HCT116 (cell line): ENCODE measurements around the gene GFPT1.

ENCODE experiments used
- EZH2 ChIP-seq: fragments of 200-600 bp; sonication (generic); IDR thresholded peaks from 2 replicates; pipeline ENCODE4 v1.6.1; 2017; ENCODE audit warnings: antibody characterized with exemption, mixed run types
- JUND ChIP-seq: IDR thresholded peaks from 2 replicates; pipeline ENCODE4 v1.6.1; 2012
- POLR2A ChIP-seq: IDR thresholded peaks from 2 replicates; pipeline ENCODE4 v1.7.0; 2011; ENCODE audit warnings: borderline replicate concordance; ENCODE audit not compliant: insufficient read depth, insufficient read length; ENCODE audit errors: extremely low read depth
- YY1 ChIP-seq: IDR thresholded peaks from 2 replicates; pipeline ENCODE4 v1.6.1; 2011; ENCODE audit warnings: low read length, low read depth, moderate library complexity, mild to moderate bottlenecking; ENCODE audit not compliant: insufficient replicate concordance; ENCODE audit errors: extremely low read depth
- ZNF274 ChIP-seq: fragments of 200-500 bp; sonication (Bioruptor generic); IDR thresholded peaks from 2 replicates; pipeline ENCODE4 v1.6.1; 2014; ENCODE audit warnings: mild to moderate bottlenecking, low read depth, low read length, inconsistent platforms
- TF ChIP-seq, protein P1 (sequence below), 3 experiments: fragments of 200-600 bp in 1 of 3; sonication (generic) in 1 of 3; IDR thresholded peaks in 2 of 3; conservative IDR thresholded peaks in 1 of 3; 2 replicates each; pipeline ENCODE4 v1.5.1; 2012 to 2017; ENCODE audit warnings: low read depth in 2 of 3, low read length in 2 of 3, antibody characterized with exemption in 1 of 3, borderline replicate concordance in 1 of 3, control low read depth in 1 of 3, mild to moderate bottlenecking in 1 of 3, mixed read lengths in 1 of 3, mixed run types in 1 of 3, moderate library complexity in 1 of 3; ENCODE audit not compliant: insufficient read depth in 1 of 3
- TF ChIP-seq, protein P2 (sequence below): IDR thresholded peaks from 2 replicates; pipeline ENCODE4 v1.6.1; 2012; ENCODE audit warnings: low read depth

DNA sequence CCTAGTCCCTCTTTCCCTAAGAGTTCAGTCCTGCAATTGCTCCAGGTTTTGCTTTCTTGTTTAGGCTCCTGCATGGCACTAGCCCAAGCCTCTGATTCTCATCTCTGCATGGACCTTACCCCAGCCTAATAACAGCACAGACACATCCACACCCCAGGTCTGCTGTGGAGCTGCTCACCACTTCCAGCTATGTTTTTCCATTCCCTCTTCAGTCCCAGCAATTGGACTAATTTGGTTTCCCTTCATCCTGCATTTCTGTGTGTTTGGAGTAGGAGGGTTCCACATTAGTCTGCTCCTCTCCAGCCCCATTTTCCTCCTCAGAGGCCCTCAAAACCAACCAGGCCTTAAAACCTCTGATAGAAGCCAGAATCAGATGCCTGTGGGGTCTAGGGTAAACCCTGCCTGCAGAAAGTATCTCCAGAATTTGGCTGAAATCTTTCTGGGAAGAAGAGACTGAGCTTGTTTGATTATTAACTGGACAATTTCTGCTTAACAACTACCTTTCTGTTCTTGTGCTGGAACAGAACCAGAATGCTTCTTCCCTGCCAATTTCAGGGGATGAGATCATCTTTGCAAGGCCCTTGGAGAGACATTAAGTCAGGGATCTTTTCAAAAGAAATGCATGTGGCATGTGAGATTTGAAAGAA, 95.9 kb downstream of the GFPT1 start:
- TF ChIP-seq POLR2A (no peak), EZH2 (no peak), JUND (no peak), YY1 (no peak), ZNF274 (no peak)
- TF ChIP-seq, protein P1, sequence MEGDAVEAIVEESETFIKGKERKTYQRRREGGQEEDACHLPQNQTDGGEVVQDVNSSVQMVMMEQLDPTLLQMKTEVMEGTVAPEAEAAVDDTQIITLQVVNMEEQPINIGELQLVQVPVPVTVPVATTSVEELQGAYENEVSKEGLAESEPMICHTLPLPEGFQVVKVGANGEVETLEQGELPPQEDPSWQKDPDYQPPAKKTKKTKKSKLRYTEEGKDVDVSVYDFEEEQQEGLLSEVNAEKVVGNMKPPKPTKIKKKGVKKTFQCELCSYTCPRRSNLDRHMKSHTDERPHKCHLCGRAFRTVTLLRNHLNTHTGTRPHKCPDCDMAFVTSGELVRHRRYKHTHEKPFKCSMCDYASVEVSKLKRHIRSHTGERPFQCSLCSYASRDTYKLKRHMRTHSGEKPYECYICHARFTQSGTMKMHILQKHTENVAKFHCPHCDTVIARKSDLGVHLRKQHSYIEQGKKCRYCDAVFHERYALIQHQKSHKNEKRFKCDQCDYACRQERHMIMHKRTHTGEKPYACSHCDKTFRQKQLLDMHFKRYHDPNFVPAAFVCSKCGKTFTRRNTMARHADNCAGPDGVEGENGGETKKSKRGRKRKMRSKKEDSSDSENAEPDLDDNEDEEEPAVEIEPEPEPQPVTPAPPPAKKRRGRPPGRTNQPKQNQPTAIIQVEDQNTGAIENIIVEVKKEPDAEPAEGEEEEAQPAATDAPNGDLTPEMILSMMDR (IDR thresholded peaks at IDR 0.05 in 2 of 3, conservative IDR thresholded peaks at IDR 0.05 in 1 of 3; ENCODE audit: borderline replicate concordance in 1 of 3, insufficient read depth in 1 of 3, low read depth in 2 of 3, low read length in 2 of 3): no peak
- TF ChIP-seq, protein P2, sequence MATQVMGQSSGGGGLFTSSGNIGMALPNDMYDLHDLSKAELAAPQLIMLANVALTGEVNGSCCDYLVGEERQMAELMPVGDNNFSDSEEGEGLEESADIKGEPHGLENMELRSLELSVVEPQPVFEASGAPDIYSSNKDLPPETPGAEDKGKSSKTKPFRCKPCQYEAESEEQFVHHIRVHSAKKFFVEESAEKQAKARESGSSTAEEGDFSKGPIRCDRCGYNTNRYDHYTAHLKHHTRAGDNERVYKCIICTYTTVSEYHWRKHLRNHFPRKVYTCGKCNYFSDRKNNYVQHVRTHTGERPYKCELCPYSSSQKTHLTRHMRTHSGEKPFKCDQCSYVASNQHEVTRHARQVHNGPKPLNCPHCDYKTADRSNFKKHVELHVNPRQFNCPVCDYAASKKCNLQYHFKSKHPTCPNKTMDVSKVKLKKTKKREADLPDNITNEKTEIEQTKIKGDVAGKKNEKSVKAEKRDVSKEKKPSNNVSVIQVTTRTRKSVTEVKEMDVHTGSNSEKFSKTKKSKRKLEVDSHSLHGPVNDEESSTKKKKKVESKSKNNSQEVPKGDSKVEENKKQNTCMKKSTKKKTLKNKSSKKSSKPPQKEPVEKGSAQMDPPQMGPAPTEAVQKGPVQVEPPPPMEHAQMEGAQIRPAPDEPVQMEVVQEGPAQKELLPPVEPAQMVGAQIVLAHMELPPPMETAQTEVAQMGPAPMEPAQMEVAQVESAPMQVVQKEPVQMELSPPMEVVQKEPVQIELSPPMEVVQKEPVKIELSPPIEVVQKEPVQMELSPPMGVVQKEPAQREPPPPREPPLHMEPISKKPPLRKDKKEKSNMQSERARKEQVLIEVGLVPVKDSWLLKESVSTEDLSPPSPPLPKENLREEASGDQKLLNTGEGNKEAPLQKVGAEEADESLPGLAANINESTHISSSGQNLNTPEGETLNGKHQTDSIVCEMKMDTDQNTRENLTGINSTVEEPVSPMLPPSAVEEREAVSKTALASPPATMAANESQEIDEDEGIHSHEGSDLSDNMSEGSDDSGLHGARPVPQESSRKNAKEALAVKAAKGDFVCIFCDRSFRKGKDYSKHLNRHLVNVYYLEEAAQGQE: no peak
